Transverse colon (tissue), 4 donors: ENCODE data around the gene JPH2. TPM values are rescaled to one million over a fixed set of nuclear protein-coding genes. Genes with fewer than 3 reads are reported as not detected.

Experiments
- DNase-seq: peaks from one replicate; pipeline ENCODE4 v3.0.0-alpha.2; 2019
- H3K27ac ChIP-seq, 4 donors: fragments of 200-600 bp; sonication (generic); 2 replicates each; pipeline ENCODE4 v1.5.1; 2016 to 2018; ENCODE audit warnings: inconsistent platforms in 4 of 4
- H3K27me3 ChIP-seq: fragments of 200-600 bp; sonication (generic); 2 replicates; pipeline ENCODE4 v1.5.1; 2017; ENCODE audit warnings: inconsistent platforms
- H3K36me3 ChIP-seq, 4 donors: fragments of 200-600 bp; sonication (generic); 2 replicates each; pipeline ENCODE4 v1.5.1; 2017 to 2019; ENCODE audit warnings: inconsistent platforms in 4 of 4
- H3K4me1 ChIP-seq, 4 donors: fragments of 200-600 bp; sonication (generic); 2 replicates each; pipeline ENCODE4 v1.5.1; 2017 to 2020; ENCODE audit warnings: inconsistent platforms in 4 of 4
- H3K4me3 ChIP-seq, 4 donors: fragments of 200-600 bp; sonication (generic); 1 replicate in 1 of 4; 2 replicates in 3 of 4; pipeline versions ENCODE4 v1.5.1 to v1.6.1; 2017 to 2019; ENCODE audit warnings: inconsistent platforms in 4 of 4
- H3K9me3 ChIP-seq, 2 donors: fragments of 200-600 bp; sonication (generic); 2 replicates each; pipeline ENCODE4 v1.5.1; 2017 to 2019; ENCODE audit warnings: inconsistent platforms in 2 of 2
- EP300 ChIP-seq: sonication (generic); formaldehyde crosslinking; IDR thresholded peaks from one replicate; pipeline ENCODE4 v1.6.1; 2017; ENCODE audit warnings: antibody characterized with exemption, low read depth
- POLR2A ChIP-seq: fragments of 450-650 bp; IDR thresholded peaks from one replicate; pipeline ENCODE4 v1.6.1; 2016; ENCODE audit warnings: antibody characterized with exemption, mild to moderate bottlenecking, moderate library complexity
- POLR2AphosphoS5 ChIP-seq, 3 donors: sonication (generic); formaldehyde crosslinking; IDR thresholded peaks; one replicate each; pipeline ENCODE4 v1.6.1; 2016; ENCODE audit warnings: antibody characterized with exemption in 3 of 3
- whole genome bisulfite sequencing, 2 donors: methylation state at CpG; one replicate each; pipeline ENCODE4 v1.1.5; 2018; ENCODE audit warnings: low coverage in 1 of 2; 5-methylcytosine and 5-hydroxymethylcytosine counted together
- in situ Hi-C, 4 donors: fragments of 200-750 bp; cut with MboI; loops; one replicate each; pipeline versions ENCODE4 v1.15.0 to v1.15.1; 2017; ENCODE audit warnings: low sequenced_read_pairs in 3 of 4, low pct_ligation_motif_present in 1 of 4, low pct_unique_long_range_greater_than_20kb in 1 of 4
- intact Hi-C: fragments of 100-400 bp; cut with DNase I; formaldehyde crosslinking; loops from one replicate; pipeline ENCODE4 v1.15.1; 2023; ENCODE audit warnings: low total_unique reads
- total RNA-seq, 4 donors: library from RNA; depleted of rRNA; stranded (reverse); fragments of >200 nt; gene quantifications; one replicate each; pipeline ENCODE4 v1.1.0, GENCODE V29; 2016
- TF ChIP-seq, protein P1 (sequence below), 5 experiments: fragments of 200-600 bp in 3 of 5; fragments of 450-650 bp in 2 of 5; sonication (generic) in 3 of 5; IDR thresholded peaks; 1 replicate in 2 of 5; 2 replicates in 3 of 5; pipeline ENCODE4 v1.5.1; 2016 to 2017; ENCODE audit warnings: antibody characterized with exemption in 5 of 5, inconsistent platforms in 3 of 5, mild to moderate bottlenecking in 2 of 5, moderate library complexity in 1 of 5

The JPH2 gene
- total RNA-seq, 4 donors from 2014 or later: 9.8 to 216 (median 18.3) TPM

DNA sequence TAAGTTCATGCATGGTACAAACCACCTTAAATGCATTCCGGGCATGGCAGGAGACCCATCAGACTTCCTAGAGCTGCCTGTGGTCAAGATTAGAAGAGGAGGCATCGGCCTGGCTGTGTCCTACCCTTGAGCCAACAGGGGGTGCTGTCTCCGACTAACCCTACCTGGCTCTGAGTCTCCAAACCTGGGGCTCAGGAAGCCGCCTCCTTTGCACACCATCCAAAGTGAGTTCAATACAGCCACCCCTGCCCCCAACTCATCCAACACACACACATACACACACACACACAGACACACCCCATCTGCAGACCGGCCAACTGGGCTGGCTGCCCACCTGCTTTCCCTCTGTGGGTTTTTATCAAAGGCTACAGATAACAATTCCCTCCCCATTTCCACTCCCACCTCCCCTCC is 77.0 kb downstream of the JPH2 start:
- Histone ChIP-seq H3K4me3 (no peak overlapping the region), H3K27ac (peak overlapping the region in 1 of 4 donors; percentile 8), H3K27me3 (peaks cover 10% of the 10 kb centered on the region), H3K36me3 (no peaks in the 10 kb centered on the region), H3K9me3 (peaks cover 0 to 4% of the 10 kb centered on the region in 2 donors), H3K4me1 (peaks cover 0 to 8% (median 0%) of the 10 kb centered on the region in 4 donors)
- TF ChIP-seq POLR2A (no peak), EP300 (no peak), POLR2AphosphoS5 (IDR thresholded peaks at IDR 0.05) (no peak)
- TF ChIP-seq, protein P1, sequence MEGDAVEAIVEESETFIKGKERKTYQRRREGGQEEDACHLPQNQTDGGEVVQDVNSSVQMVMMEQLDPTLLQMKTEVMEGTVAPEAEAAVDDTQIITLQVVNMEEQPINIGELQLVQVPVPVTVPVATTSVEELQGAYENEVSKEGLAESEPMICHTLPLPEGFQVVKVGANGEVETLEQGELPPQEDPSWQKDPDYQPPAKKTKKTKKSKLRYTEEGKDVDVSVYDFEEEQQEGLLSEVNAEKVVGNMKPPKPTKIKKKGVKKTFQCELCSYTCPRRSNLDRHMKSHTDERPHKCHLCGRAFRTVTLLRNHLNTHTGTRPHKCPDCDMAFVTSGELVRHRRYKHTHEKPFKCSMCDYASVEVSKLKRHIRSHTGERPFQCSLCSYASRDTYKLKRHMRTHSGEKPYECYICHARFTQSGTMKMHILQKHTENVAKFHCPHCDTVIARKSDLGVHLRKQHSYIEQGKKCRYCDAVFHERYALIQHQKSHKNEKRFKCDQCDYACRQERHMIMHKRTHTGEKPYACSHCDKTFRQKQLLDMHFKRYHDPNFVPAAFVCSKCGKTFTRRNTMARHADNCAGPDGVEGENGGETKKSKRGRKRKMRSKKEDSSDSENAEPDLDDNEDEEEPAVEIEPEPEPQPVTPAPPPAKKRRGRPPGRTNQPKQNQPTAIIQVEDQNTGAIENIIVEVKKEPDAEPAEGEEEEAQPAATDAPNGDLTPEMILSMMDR (IDR thresholded peaks at IDR 0.05): no peak
- in situ Hi-C loops: loop anchor here in 2 of 4 donors (5.0 to 25.0 kb wide), 2 partner anchors 82 to 202 kb away; partner anchors contain the start of gene FITM2 (in 1 of the 2)
- DNase-seq: no peak
- WGBS, 2 donors: 39% methylated on average over 4 of the region's 5 CpGs; no CpG with 5 or more reads in 1 of the 2 donors
- intact Hi-C loops: no loop called here

DNA sequence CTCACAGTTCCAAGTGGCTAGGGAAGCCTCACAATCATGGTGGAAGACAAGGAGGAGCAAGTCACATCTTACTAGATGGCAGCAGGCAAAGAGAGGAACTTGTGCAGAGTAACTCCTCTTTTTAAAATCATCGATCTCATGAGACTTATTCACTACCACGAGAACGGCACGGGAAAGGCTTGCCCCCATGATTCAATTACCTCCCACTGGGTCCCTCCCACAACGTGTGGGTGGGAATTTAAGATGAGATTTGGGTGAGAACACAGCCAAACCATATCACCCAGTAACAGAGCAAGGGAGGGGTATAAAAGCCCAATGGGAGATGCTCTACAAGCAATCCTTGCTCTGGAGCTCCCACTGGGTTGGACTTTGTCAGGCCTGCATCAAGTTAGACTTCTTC is 80.4 kb downstream of the JPH2 start:
- TF ChIP-seq POLR2AphosphoS5 (IDR thresholded peaks at IDR 0.05): no peak
- TF ChIP-seq POLR2A: no peak
- TF ChIP-seq EP300: no peak
- TF ChIP-seq, protein P1 (IDR thresholded peaks at IDR 0.05): no peak
- WGBS, 2 donors: 80 to 84% methylated on average over 1 to 5 of the region's 5 CpGs
- in situ Hi-C loops (loop anchor here in 1 of 4 donors (25.0 kb wide), 1 partner anchor 206 kb away; the partner anchor contains the start of gene FITM2), intact Hi-C loops (no loop called here)
- H3K4me3 ChIP-seq: no peak overlapping the region
- DNase-seq: no peak
- peaks cover 0 to 4% of the 10 kb centered on the region in 2 donors for H3K9me3 ChIP-seq
- H3K4me1 ChIP-seq: peaks cover 0 to 3% (median 0%) of the 10 kb centered on the region in 4 donors
- H3K27me3 ChIP-seq: peaks cover 26% of the 10 kb centered on the region
- H3K36me3 ChIP-seq: no peaks in the 10 kb centered on the region
- no peak overlapping the region for H3K27ac ChIP-seq

DNA sequence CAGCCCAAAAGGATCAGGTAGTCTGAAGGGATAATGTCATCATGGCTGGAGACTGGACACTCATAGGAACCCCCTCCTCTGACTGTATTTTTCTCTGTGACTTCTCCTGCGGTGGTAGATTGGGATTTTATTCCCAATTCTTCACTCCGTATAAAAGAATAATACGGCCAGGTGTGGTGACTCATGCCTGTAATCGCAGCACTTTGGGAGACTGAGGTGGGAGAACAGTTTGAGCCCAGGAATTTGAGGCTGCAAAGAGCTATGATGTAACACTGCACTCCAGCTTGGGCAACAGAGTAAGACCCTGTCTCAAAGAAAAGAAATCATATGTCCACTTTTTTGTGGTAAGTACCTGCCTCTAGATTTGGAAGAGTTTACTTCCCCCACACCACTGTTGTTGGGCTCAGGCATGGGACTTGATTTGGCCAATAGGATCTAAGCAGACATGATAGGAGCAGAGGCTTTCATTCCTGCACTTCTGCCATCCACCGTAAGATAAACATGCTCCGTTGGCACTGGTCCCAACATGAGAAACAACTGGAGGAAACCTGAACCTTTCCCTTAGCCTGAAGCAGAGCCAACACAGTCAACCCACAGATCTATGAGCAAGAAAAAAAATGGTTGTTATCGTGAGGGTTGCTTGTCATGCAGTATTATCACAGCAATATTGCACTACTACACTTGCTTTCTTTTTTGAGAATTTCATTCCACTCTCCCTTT is 82.0 kb downstream of the JPH2 start:
- in situ Hi-C loops (loop anchor here in 1 of 4 donors (25.0 kb wide), 1 partner anchor 207 kb away; the partner anchor contains the start of gene FITM2), intact Hi-C loops (no loop called here)
- no peaks in the 10 kb centered on the region for H3K36me3 ChIP-seq
- peaks cover 25% of the 10 kb centered on the region for H3K27me3 ChIP-seq
- WGBS, 2 donors: 50 to 53% methylated on average over 4 to 7 of the region's 7 CpGs
- no peak overlapping the region for H3K4me3 ChIP-seq
- peaks cover 0 to 4% of the 10 kb centered on the region in 2 donors for H3K9me3 ChIP-seq
- TF ChIP-seq POLR2AphosphoS5 (IDR thresholded peaks at IDR 0.05) (no peak), EP300 (no peak), POLR2A (no peak)
- TF ChIP-seq, protein P1 (IDR thresholded peaks at IDR 0.05): no peak
- no peaks in the 10 kb centered on the region for H3K4me1 ChIP-seq
- no peak for DNase-seq
- H3K27ac ChIP-seq: no peak overlapping the region

DNA sequence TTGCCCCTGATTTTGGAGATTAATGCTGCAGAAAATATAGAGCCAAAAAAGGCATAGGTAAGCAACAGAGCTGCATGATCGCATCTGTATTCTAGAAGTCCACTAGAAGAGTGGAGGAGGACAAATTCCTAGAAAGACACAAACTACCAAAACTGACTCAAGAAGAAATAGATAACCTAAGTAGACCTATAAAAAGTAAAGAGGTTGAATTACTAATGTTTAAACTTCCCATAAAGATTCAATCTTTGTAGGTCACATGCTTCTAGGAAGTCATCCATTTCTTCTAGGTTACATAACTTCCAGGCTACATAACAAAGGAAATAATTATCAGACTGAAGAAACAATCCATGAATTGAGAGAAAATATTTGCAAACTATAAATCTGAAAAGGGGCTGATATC is 84.4 kb downstream of the JPH2 start:
- no peaks in the 10 kb centered on the region for H3K9me3 ChIP-seq
- intact Hi-C loops: no loop called here
- no peak for DNase-seq
- WGBS, 2 donors: 76 to 94% methylated on average over 1 of the region's 1 CpG
- peaks cover 18% of the 10 kb centered on the region for H3K27me3 ChIP-seq
- in situ Hi-C loops: loop anchor here in 1 of 4 donors (25.0 kb wide), 1 partner anchor 210 kb away; the partner anchor contains the start of gene FITM2
- H3K4me1 ChIP-seq: no peaks in the 10 kb centered on the region
- no peak overlapping the region for H3K27ac ChIP-seq
- no peaks in the 10 kb centered on the region for H3K36me3 ChIP-seq
- H3K4me3 ChIP-seq: no peak overlapping the region
- TF ChIP-seq POLR2AphosphoS5 (IDR thresholded peaks at IDR 0.05): no peak
- TF ChIP-seq, protein P1 (IDR thresholded peaks at IDR 0.05): no peak
- no peak for TF ChIP-seq EP300
- TF ChIP-seq POLR2A: no peak
